Measurements from ENCODE around the gene RAB22A.
"Not testable (repeated sequence)": the region's sequence is repeated elsewhere in the genome, so short reads cannot be mapped to it uniquely, and the experiment has no call there.

RAB22A gene

GRCh38 chr20:58389324-58389967 lies 79.9 kb downstream of the RAB22A start:
- DNase-seq, result peak; percentile 70

- peak; percentile 57 for DNase-seq
Observed at GRCh38 chr20:58389968-58390658, 80.6 kb downstream of the RAB22A start.

GRCh38 chr20:58390659-58391035 lies 81.1 kb downstream of the RAB22A start:
- no peak for DNase-seq

GRCh38 chr20:58392286-58392685 lies 82.8 kb downstream of the RAB22A start:
- DNase-seq, result no peak

GRCh38 chr20:58393299-58393698 lies 83.8 kb downstream of the RAB22A start:
- DNase-seq, result no peak

DNA sequence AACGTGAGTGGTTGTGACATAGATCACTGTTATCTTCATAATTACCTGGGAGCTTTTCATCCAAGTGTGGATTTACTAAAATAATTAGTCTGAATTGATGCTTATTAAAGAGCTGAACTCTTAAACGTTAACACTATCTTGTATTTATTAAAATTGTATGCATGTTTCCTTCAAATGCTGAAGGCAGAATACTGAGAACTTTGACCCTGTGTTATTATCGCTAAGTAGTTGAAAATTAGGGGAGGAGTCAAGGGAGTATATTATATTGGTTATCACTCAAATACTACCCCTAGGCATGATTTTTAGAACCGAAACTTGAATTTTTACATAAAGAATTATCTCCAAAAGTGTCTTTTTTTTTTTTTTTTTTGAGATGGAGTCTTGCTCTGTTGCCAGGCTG lies 85.3 kb downstream of the RAB22A start:
- no peak for DNase-seq

GRCh38 chr20:58395604-58396003 lies 86.1 kb downstream of the RAB22A start:
- DNase-seq, result no peak

- no peak for DNase-seq
Observed at GRCh38 chr20:58397429-58397828, 87.9 kb downstream of the RAB22A start.

GRCh38 chr20:58398254-58398653 lies 88.7 kb downstream of the RAB22A start:
- no peak for DNase-seq

- DNase-seq, result no peak
Observed at GRCh38 chr20:58399926-58400325, 90.4 kb downstream of the RAB22A start.

- DNase-seq, result no peak
Observed at GRCh38 chr20:58401162-58401561, 91.6 kb downstream of the RAB22A start.

- DNase-seq, result no peak
Observed at GRCh38 chr20:58402305-58402704, 92.8 kb downstream of the RAB22A start.

DNA sequence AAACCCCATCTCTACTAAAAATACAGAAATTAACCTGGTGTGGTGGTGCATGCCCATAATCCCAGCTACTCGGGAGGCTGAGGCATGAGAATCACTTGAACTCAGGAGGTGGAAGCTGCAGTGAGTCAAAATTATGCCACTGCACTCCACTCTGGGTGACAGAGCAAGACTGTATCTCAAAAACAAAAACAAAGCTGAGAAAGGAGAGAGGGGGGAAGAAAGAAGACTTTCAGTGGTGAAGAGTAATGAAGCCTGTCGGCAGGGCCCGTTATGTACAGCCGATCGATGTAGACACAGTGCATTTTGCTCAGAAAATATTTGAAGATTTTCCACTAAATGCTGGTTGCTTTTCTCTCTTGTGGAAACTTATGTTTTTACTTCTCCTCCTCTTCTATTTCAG lies 93.3 kb downstream of the RAB22A start:
- no peak for DNase-seq

DNA sequence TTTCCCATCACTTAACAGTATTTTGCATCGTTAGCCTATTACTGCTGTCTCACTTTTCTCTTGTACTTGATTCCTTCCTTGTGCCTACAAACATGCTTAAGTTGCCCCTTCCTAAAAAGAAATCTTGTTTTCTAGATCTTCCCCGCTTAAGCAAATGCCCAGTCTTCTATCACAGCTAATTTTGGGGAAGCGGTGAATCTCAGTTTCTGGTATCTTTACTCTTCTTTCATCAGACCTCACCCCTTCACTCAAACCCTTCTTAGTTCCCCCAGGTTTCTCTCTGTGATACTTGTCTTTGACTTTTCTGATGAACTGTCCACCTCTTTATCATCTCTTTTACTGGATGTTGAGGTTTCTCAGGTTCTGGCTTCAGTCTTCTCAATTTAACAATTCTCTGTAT lies 93.8 kb downstream of the RAB22A start:
- DNase-seq, result no peak

DNA sequence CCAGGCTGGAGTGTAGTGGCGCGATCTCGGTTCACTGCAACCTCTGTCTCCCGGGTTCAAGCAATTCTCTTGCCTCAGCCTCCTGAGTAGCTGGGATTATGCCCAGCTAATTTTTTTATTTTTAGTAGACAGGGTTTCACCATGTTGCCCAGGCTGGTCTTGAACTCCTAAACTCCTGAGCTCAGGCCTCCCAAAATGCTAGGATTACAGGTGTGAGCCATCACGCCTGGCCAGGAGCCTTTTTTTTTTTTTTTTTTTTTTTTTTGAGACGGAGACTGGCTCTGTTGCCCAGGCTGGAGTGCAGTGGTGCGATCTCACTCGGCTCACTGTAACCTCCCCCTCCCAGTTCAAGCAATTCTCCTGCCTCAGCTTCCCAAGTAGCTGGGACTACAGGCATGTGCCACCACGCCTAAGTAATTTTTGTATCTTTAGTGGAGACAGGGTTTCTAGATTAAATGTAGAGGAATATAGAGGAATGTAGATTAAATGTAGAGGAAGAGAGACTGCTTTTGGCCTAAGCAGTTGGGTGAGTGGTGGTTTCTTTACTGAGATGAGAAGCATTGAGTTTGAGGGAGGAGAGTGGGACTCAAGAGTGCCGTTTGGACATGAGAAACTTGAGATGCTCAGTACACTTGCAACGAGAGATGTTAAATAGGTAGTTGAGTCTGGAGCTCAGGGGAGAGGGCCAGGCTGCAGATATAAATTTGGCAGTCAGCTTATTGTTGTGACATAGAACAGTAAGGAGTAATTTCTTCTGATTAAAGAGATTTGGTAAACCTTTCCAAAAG lies 96.2 kb downstream of the RAB22A start:
- DNase-seq, result no peak

GRCh38 chr20:58406422-58407001 lies 97.0 kb downstream of the RAB22A start:
- DNase-seq, result no peak

DNA sequence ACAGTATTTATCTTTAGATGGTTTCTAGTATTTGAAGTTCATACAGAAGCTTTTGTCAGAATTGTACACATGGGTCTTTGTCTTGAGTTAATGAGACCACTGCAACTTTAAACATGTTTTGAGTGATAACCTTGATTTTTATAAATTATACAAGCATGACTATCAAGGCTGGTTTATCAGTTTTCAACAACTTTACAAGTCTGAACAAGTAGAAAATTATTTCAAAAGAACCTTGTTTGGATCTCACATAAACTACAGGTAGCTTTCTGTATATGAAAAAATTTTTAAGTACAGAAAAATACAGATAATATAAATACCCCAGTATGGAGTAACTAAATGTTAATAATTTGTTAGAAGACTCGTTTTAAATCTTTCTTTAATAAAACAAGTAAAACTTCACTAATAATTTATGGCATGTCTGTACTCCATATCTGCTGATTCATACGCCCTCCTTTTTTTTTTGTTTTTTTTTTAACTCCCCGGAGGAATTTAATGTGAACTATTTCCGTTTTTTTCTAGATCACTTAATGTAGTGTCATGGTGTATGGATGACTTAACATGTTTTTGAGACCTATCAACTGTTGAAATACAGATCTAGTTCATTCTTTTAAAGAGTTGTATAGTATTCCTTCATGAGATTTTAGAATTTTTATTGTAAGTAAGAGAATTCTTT lies 97.8 kb downstream of the RAB22A start:
- DNase-seq, result peak; percentile 81

- DNase-seq, result no peak
Observed at GRCh38 chr20:58407966-58408557, 98.5 kb downstream of the RAB22A start.

- no peak for DNase-seq
Observed at GRCh38 chr20:58408603-58409246, 99.2 kb downstream of the RAB22A start.

GRCh38 chr20:58414216-58414615 lies 104.7 kb downstream of the RAB22A start:
- DNase-seq, result not testable (repeated sequence)

GRCh38 chr20:58414786-58415185 lies 105.3 kb downstream of the RAB22A start:
- DNase-seq, result not testable (repeated sequence)

GRCh38 chr20:58416057-58416456 lies 106.5 kb downstream of the RAB22A start:
- no peak for DNase-seq
